ENCODE measurements around the gene COX5B. TPM values are rescaled to one million over a fixed set of nuclear protein-coding genes. Genes with fewer than 3 reads are reported as not detected.
"Not testable (repeated sequence)": the region's sequence is repeated elsewhere in the genome, so short reads cannot be mapped to it uniquely, and the experiment has no call there.

The COX5B gene
- 272 and 284 TPM in 2 replicates for total RNA-seq (2022)
- Bru-seq, nascent RNA = percentile 91 among the genes with signal in this experiment
- BruChase-seq, experiment 1, labeled RNA remaining after a 6-hour chase = percentile 88 among the genes with signal in this experiment
- percentile 82 among the genes with signal in this experiment for BruChase-seq, experiment 2, labeled RNA remaining after a 2-hour chase
- long read RNA-seq, transcript COX5B-201 (4 exons, 712 nt) = major isoform, 410 of 418 reads
- long read RNA-seq, partial matches to known transcripts = 1 of 418 reads
- long read RNA-seq, other reads (novel, unspliced or antisense) = 4 of 418 reads

- peaks cover 41% of the 10 kb centered on the region for H3K36me3 Mint-ChIP-seq (ENCODE audit: insufficient read depth, unreplicated experiment)
These were observed at the start of gene COX5B for GRCh38 chr2:97645695-97646629. Gene COX5B (plus strand): TSS chr2:97646062. CDS start chr2:97646087, 25 bp downstream.

GRCh38 chr2:97596180-97596579, 49.7 kb upstream of the COX5B start:
- intact Hi-C loops (cut with micrococcal nuclease); H3K9me3 Mint-ChIP-seq (ENCODE audit: unreplicated experiment); CTCF ChIA-PET; H3K4me1 Mint-ChIP-seq (ENCODE audit: insufficient read depth, unreplicated experiment); BruUV-seq (replicated peaks); H3K36me3 Mint-ChIP-seq (ENCODE audit: insufficient read depth, unreplicated experiment); H3K4me3 Mint-ChIP-seq (ENCODE audit: unreplicated experiment); H3K27ac Mint-ChIP-seq (ENCODE audit: low read depth, unreplicated experiment); POLR2A ChIA-PET; DNase-seq (ENCODE audit: unreplicated experiment): not testable (repeated sequence)
- H3K27me3 Mint-ChIP-seq (ENCODE audit: insufficient read depth, unreplicated experiment) = peaks cover 27% of the 10 kb centered on the region

More at GRCh38 chr2:97645695-97646629, at the start of gene COX5B:
- POLR2A ChIA-PET = interaction anchor here (0.6 to 5.9 kb wide), 19 partner anchors 9 to 1581 kb away, joined by 3 to 150 read pairs (median 5); partner anchors contain the start of genes ACTR1B and ANKRD36B
- H3K27me3 Mint-ChIP-seq (ENCODE audit: insufficient read depth, unreplicated experiment) = no peaks in the 10 kb centered on the region
- peak; percentile 97 for DNase-seq (ENCODE audit: unreplicated experiment)
- H3K4me3 Mint-ChIP-seq (ENCODE audit: unreplicated experiment) = peak within 1 kb of the TSS; percentile 96
- no peaks in the 10 kb centered on the region for H3K9me3 Mint-ChIP-seq (ENCODE audit: unreplicated experiment)
- TF ChIP-seq CTCF (IDR thresholded peaks at IDR 0.05; ENCODE audit: unreplicated experiment) = no peak
- BruUV-seq (replicated peaks) = no TSS peak
- H3K4me1 Mint-ChIP-seq (ENCODE audit: insufficient read depth, unreplicated experiment) = peaks cover 12% of the 10 kb centered on the region
- intact Hi-C loops (cut with micrococcal nuclease) = no loop called here
- H3K27ac Mint-ChIP-seq (ENCODE audit: low read depth, unreplicated experiment) = peak within 1 kb of the TSS; percentile 90
- CTCF ChIA-PET = interaction anchor here (0.6 to 3.6 kb wide), 6 partner anchors 17 to 1577 kb away, joined by 3 to 34 read pairs (median 8); partner anchors contain the start of gene ACTR1B

- H3K27ac Mint-ChIP-seq (ENCODE audit: low read depth, unreplicated experiment); CTCF ChIA-PET; H3K9me3 Mint-ChIP-seq (ENCODE audit: unreplicated experiment); H3K4me1 Mint-ChIP-seq (ENCODE audit: insufficient read depth, unreplicated experiment); H3K4me3 Mint-ChIP-seq (ENCODE audit: unreplicated experiment); BruUV-seq (replicated peaks); POLR2A ChIA-PET; intact Hi-C loops (cut with micrococcal nuclease); H3K36me3 Mint-ChIP-seq (ENCODE audit: insufficient read depth, unreplicated experiment); DNase-seq (ENCODE audit: unreplicated experiment): not testable (repeated sequence)
- peaks cover 27% of the 10 kb centered on the region for H3K27me3 Mint-ChIP-seq (ENCODE audit: insufficient read depth, unreplicated experiment)
These were observed 44.3 kb upstream of the COX5B start for GRCh38 chr2:97601537-97601936.

DNA sequence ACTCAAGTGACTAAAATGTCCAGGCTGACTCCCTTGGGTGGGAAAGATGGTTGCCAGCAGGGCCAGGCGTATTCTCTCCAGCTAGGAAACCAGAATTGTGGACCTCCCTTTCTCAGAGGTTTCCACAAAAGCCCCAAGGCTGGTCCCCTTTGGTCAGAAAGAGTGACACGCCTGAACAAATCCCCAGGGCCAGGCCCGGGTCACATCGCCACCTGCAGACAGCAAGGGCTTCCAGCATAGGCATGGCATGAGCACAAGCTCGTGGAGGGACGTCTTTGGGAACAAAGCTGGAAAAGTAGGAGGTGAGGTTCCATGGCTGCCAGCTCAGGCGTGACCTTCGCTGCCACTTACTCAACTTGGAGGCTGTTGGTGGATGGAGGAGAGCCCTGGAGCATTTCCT, 40.8 kb upstream of the COX5B start:
- BruUV-seq (replicated peaks); H3K4me3 Mint-ChIP-seq (ENCODE audit: unreplicated experiment); POLR2A ChIA-PET; CTCF ChIA-PET; intact Hi-C loops (cut with micrococcal nuclease); H3K4me1 Mint-ChIP-seq (ENCODE audit: insufficient read depth, unreplicated experiment); H3K27ac Mint-ChIP-seq (ENCODE audit: low read depth, unreplicated experiment); H3K36me3 Mint-ChIP-seq (ENCODE audit: insufficient read depth, unreplicated experiment); DNase-seq (ENCODE audit: unreplicated experiment); H3K9me3 Mint-ChIP-seq (ENCODE audit: unreplicated experiment): not testable (repeated sequence)
- peaks cover 10% of the 10 kb centered on the region for H3K27me3 Mint-ChIP-seq (ENCODE audit: insufficient read depth, unreplicated experiment)

- H3K36me3 Mint-ChIP-seq (ENCODE audit: insufficient read depth, unreplicated experiment); H3K4me3 Mint-ChIP-seq (ENCODE audit: unreplicated experiment); BruUV-seq (replicated peaks); H3K27me3 Mint-ChIP-seq (ENCODE audit: insufficient read depth, unreplicated experiment); POLR2A ChIA-PET; intact Hi-C loops (cut with micrococcal nuclease); H3K4me1 Mint-ChIP-seq (ENCODE audit: insufficient read depth, unreplicated experiment); H3K9me3 Mint-ChIP-seq (ENCODE audit: unreplicated experiment); CTCF ChIA-PET; DNase-seq (ENCODE audit: unreplicated experiment); H3K27ac Mint-ChIP-seq (ENCODE audit: low read depth, unreplicated experiment): not testable (repeated sequence)
These were observed 40.1 kb upstream of the COX5B start for GRCh38 chr2:97605524-97606339.

DNA sequence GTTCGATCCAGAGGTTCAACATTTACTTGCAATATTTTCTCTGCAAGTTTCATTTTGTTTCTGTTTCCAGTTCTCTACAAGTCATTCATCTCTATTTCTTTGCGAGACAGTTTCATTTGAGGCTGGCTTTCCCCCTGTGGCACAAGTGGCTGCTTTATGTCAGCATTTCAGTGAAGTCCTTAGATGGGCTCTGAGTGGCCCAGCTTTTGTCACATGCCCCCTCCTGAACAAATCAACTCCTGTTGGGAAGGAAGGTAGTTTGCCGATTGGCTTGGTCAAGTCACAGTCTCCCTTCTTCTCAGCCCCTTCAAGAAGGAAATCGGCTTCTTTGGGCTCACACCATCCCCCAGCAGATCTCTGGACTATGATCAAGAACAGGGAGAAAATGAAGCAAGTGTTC, 37.1 kb upstream of the COX5B start:
- H3K36me3 Mint-ChIP-seq (ENCODE audit: insufficient read depth, unreplicated experiment); intact Hi-C loops (cut with micrococcal nuclease); DNase-seq (ENCODE audit: unreplicated experiment); H3K27me3 Mint-ChIP-seq (ENCODE audit: insufficient read depth, unreplicated experiment); H3K4me1 Mint-ChIP-seq (ENCODE audit: insufficient read depth, unreplicated experiment); H3K9me3 Mint-ChIP-seq (ENCODE audit: unreplicated experiment); H3K27ac Mint-ChIP-seq (ENCODE audit: low read depth, unreplicated experiment); POLR2A ChIA-PET; H3K4me3 Mint-ChIP-seq (ENCODE audit: unreplicated experiment); CTCF ChIA-PET; BruUV-seq (replicated peaks): not testable (repeated sequence)

GRCh38 chr2:97611895-97612294, 34.0 kb upstream of the COX5B start:
- H3K4me3 Mint-ChIP-seq (ENCODE audit: unreplicated experiment); DNase-seq (ENCODE audit: unreplicated experiment); H3K27me3 Mint-ChIP-seq (ENCODE audit: insufficient read depth, unreplicated experiment); H3K4me1 Mint-ChIP-seq (ENCODE audit: insufficient read depth, unreplicated experiment); POLR2A ChIA-PET; H3K36me3 Mint-ChIP-seq (ENCODE audit: insufficient read depth, unreplicated experiment); CTCF ChIA-PET; H3K27ac Mint-ChIP-seq (ENCODE audit: low read depth, unreplicated experiment); BruUV-seq (replicated peaks); H3K9me3 Mint-ChIP-seq (ENCODE audit: unreplicated experiment); intact Hi-C loops (cut with micrococcal nuclease): not testable (repeated sequence)

GRCh38 chr2:97615746-97616145, 30.1 kb upstream of the COX5B start:
- DNase-seq (ENCODE audit: unreplicated experiment); H3K4me3 Mint-ChIP-seq (ENCODE audit: unreplicated experiment): not testable (repeated sequence)

More at GRCh38 chr2:97615746-97616145, 30.1 kb upstream of the COX5B start:
- H3K9me3 Mint-ChIP-seq (ENCODE audit: unreplicated experiment); CTCF ChIA-PET; H3K36me3 Mint-ChIP-seq (ENCODE audit: insufficient read depth, unreplicated experiment); H3K27ac Mint-ChIP-seq (ENCODE audit: low read depth, unreplicated experiment); H3K4me1 Mint-ChIP-seq (ENCODE audit: insufficient read depth, unreplicated experiment); POLR2A ChIA-PET; intact Hi-C loops (cut with micrococcal nuclease); BruUV-seq (replicated peaks); H3K27me3 Mint-ChIP-seq (ENCODE audit: insufficient read depth, unreplicated experiment): not testable (repeated sequence)
